A549 (cell line): ENCODE data around the gene TMEM53. TPM values are rescaled to one million over a fixed set of nuclear protein-coding genes. Genes with fewer than 3 reads are reported as not detected.

Experiments
- ATAC-seq, 2 experiments: fragments of 200-7000 bp in 1 of 2; fragments of >200 bp in 1 of 2; cut with Nextera tagmentation in 1 of 2; cut with Tn5 transposase in 1 of 2; 3 replicates each; pipeline versions ENCODE4 v1.8.0 to v1.9.1; 2018 to 2020; ENCODE audit warnings: mild to moderate bottlenecking in 1 of 2, moderate library complexity in 1 of 2
- CTCF ChIA-PET: fragments of 300-600 bp; sonication (Branson Sonifier 250); formaldehyde crosslinking; extraction: SDS; loops from one replicate; lab custom pipeline; 2021; ENCODE audit warnings: antibody characterized with exemption, inconsistent platforms; lab: Yijun Ruan, JAX
- POLR2A ChIA-PET: fragments of 350-600 bp; formaldehyde crosslinking; extraction: SDS; loops from one replicate; lab custom pipeline; 2021; ENCODE audit warnings: antibody characterized with exemption, inconsistent platforms; lab: Yijun Ruan, JAX
- DNase-seq, 2 experiments: peaks; one replicate each; pipeline versions ENCODE4 v3.0.0 to v3.0.0-alpha.2; 2011 to 2016; ENCODE audit warnings: low read depth in 1 of 2, low spot score in 1 of 2
- FAIRE-seq: peaks from 2 replicates; lab custom pipeline; 2011; peaks lifted over from hg19 to GRCh38; lab: Jason Lieb, UNC
- H3K27ac ChIP-seq, 2 experiments: fragments of >200 bp; sonication (Bioruptor Twin); formaldehyde crosslinking; 3 replicates each; pipeline ENCODE4 v1.5.1; 2016 to 2017
- H3K4me1 ChIP-seq: fragments of >200 bp; sonication (Bioruptor Twin); formaldehyde crosslinking; 3 replicates; pipeline ENCODE4 v1.6.1; 2016
- H3K4me2 ChIP-seq: fragments of >200 bp; sonication (Bioruptor Twin); formaldehyde crosslinking; 3 replicates; pipeline ENCODE4 v1.6.1; 2016
- H3K4me3 ChIP-seq: fragments of >200 bp; sonication (Bioruptor Twin); formaldehyde crosslinking; 3 replicates; pipeline ENCODE4 v1.5.1; 2016
- H3K9me3 ChIP-seq: fragments of >200 bp; sonication (Bioruptor Twin); formaldehyde crosslinking; 3 replicates; pipeline ENCODE4 v1.6.1; 2016
- CBX2 ChIP-seq: fragments of 200-600 bp; sonication (generic); IDR thresholded peaks from 2 replicates; pipeline ENCODE4 v1.6.1; 2016; ENCODE audit warnings: low read depth, mild to moderate bottlenecking, borderline replicate concordance
- CBX8 ChIP-seq: fragments of 200-600 bp; sonication (generic); IDR thresholded peaks from 2 replicates; pipeline ENCODE4 v1.6.1; 2016
- CEBPB ChIP-seq, 2 experiments: fragments of >200 bp in 1 of 2; sonication (Bioruptor Twin) in 1 of 2; formaldehyde crosslinking in 1 of 2; IDR thresholded peaks; 2 replicates each; pipeline ENCODE4 v1.6.1; 2012 to 2016
- EP300 ChIP-seq, 2 experiments: fragments of >200 bp; sonication (Bioruptor Twin); formaldehyde crosslinking; IDR thresholded peaks; 2 replicates in 1 of 2; 3 replicates in 1 of 2; pipeline ENCODE4 v1.6.1; 2016 to 2017
- ESRRA ChIP-seq: fragments of 150-350 bp; IDR thresholded peaks from 2 replicates; pipeline ENCODE4 v1.6.1; 2014; ENCODE audit warnings: mild to moderate bottlenecking, low read length, borderline replicate concordance
- FOXS1 ChIP-seq: fragments of 250-450 bp; sonication (Bioruptor Pico); IDR thresholded peaks from 2 replicates; pipeline ENCODE4 v1.5.0; 2020; ENCODE audit warnings: mild to moderate bottlenecking, moderate library complexity
- HDAC2 ChIP-seq: fragments of 200-600 bp; sonication (generic); IDR thresholded peaks from 2 replicates; pipeline ENCODE4 v1.6.1; 2016
- HEYL ChIP-seq: fragments of 250-450 bp; sonication (Bioruptor Pico); IDR thresholded peaks from 2 replicates; pipeline ENCODE4 v1.8.0; 2021; ENCODE audit warnings: mild to moderate bottlenecking, moderate library complexity
- JUN ChIP-seq, 2 experiments: fragments of >200 bp; sonication (Bioruptor Twin); formaldehyde crosslinking; IDR thresholded peaks; 2 replicates in 1 of 2; 3 replicates in 1 of 2; pipeline ENCODE4 v1.6.1; 2016 to 2017
- KDM1A ChIP-seq: fragments of 200-600 bp; sonication (generic); IDR thresholded peaks from 2 replicates; pipeline ENCODE4 v1.6.1; 2016; ENCODE audit warnings: low read depth, mild to moderate bottlenecking
- MAFK ChIP-seq: fragments of 450-650 bp; IDR thresholded peaks from 2 replicates; pipeline ENCODE4 v1.6.1; 2014; ENCODE audit not compliant: partially characterized antibody
- NFE2L2 ChIP-seq: fragments of 150-350 bp; conservative IDR thresholded peaks from 2 replicates; pipeline ENCODE4 v1.6.1; 2014; ENCODE audit warnings: low read length
- POLR2A ChIP-seq: IDR thresholded peaks from 2 replicates; pipeline ENCODE4 v1.6.1; 2012; ENCODE audit warnings: mild to moderate bottlenecking, low read length
- RFX5 ChIP-seq: fragments of 450-650 bp; IDR thresholded peaks from 2 replicates; pipeline ENCODE4 v1.7.1; 2014; ENCODE audit warnings: antibody characterized with exemption, mild to moderate bottlenecking, moderate library complexity
- RNF2 ChIP-seq: fragments of 200-600 bp; sonication (generic); IDR thresholded peaks from 2 replicates; pipeline ENCODE4 v1.6.1; 2016; ENCODE audit warnings: low read depth, mild to moderate bottlenecking, antibody characterized with exemption, moderate library complexity, borderline replicate concordance
- SMC3 ChIP-seq: fragments of >200 bp; sonication (Bioruptor Twin); formaldehyde crosslinking; IDR thresholded peaks from 3 replicates; pipeline ENCODE4 v1.6.1; 2018; ENCODE audit warnings: inconsistent platforms
- WGBS: methylation state at CpG from one replicate; pipeline ENCODE4 v1.1.6; 2017; ENCODE audit errors: missing lambda C conversion rate; 5-methylcytosine and 5-hydroxymethylcytosine counted together
- polyA plus RNA-seq, 4 experiments: library from polyadenylated mRNA; depleted of rRNA in 3 of 4; stranded (reverse); fragments of >200 nt; fragmentation: RNase III in 1 of 4; extraction: RNeasy Plus Mini Kit Qiagen cat#74134 plus additional on column Dnase treatment in 1 of 4; gene quantifications; 2 replicates in 3 of 4; 3 replicates in 1 of 4; pipeline ENCODE4 v1.2.3, GENCODE V29; 2011 to 2017
- TF ChIP-seq, protein P1 (sequence below): fragments of 150-350 bp; IDR thresholded peaks from 2 replicates; pipeline ENCODE4 v1.6.1; 2014; ENCODE audit warnings: low read depth, mild to moderate bottlenecking, low read length
- TF ChIP-seq, protein P2 (sequence below): IDR thresholded peaks from 2 replicates; pipeline ENCODE4 v1.6.1; 2012; ENCODE audit warnings: low read depth, borderline replicate concordance
- TF ChIP-seq, protein P3 (sequence below): fragments of >200 bp; sonication (Bioruptor Twin); formaldehyde crosslinking; IDR thresholded peaks from 3 replicates; pipeline ENCODE4 v1.6.1; 2016
- TF ChIP-seq, protein P4 (sequence below): fragments of >200 bp; sonication (Bioruptor Twin); formaldehyde crosslinking; IDR thresholded peaks from 3 replicates; pipeline ENCODE4 v1.5.1; 2016
- TF ChIP-seq, protein P5 (sequence below): fragments of 450-650 bp; IDR thresholded peaks from 2 replicates; pipeline ENCODE4 v1.6.1; 2014; ENCODE audit warnings: antibody characterized with exemption

Gene TMEM53
- polyA plus RNA-seq, 2 of the 4 experiments (the other 2 are of a cell fraction), result 6.2 to 8.0 TPM

DNA sequence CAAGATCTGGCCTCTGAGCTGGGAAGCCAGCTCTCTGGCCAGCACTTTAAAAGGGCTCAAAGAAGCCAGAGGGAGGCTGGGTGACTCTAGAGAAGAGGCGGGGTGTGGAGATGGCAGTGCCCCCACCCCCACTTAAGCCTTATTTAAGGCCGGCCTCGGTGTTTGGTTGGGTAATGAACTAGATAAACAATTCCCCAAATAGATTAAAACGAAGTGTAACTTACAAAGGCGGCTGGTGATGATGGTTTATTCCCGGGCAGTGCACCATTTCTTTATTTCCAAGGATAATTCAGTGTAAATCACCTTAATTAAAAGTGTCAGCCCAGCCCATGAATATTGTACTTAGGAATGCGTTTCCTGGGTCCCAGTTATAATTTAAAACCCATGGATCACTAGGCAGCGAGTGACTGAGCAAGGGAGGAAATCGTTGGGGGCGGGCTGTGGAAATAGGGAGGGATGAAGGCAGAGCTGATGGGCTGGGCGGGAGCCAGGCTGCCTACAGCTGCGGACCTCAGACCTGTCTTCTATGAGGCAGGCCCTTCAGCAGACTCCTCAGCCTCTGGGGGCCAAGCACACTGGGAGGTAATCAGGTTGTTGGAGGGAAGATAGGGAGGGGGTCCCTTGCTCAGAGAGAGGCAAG, 54.9 kb downstream of the TMEM53 start:
- no peak for DNase-seq
- CTCF ChIA-PET, result interaction anchor here (1.0 kb wide), 1 partner anchor 9 kb away, joined by 3 read pairs; no protein-coding TSS in a partner anchor
- no peaks in the 10 kb centered on the region for H3K9me3 ChIP-seq

DNA sequence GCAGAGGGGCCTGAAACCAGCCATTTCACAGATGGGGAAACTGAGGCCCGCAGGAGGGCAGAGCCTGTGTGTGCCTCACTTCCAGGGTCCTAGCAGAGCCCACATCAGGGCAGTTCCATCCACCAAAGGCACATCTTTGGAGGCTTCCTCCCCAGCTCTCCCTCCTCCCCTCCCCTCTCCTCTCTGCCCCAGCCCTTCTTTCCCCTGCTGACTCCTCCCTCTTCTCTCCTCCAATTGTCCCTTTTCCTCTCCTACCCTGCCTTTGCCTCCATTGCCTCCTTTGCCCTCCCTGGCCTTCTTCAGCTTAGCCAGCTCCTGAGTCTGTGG, 56.6 kb downstream of the TMEM53 start:
- ATAC-seq (no peak), FAIRE-seq (no peak), DNase-seq (no peak)
- TF ChIP-seq POLR2A (no peak), SMC3 (no peak), HDAC2 (no peak), JUN (IDR thresholded peaks at IDR 0.05) (no peak)
- TF ChIP-seq, protein P1, sequence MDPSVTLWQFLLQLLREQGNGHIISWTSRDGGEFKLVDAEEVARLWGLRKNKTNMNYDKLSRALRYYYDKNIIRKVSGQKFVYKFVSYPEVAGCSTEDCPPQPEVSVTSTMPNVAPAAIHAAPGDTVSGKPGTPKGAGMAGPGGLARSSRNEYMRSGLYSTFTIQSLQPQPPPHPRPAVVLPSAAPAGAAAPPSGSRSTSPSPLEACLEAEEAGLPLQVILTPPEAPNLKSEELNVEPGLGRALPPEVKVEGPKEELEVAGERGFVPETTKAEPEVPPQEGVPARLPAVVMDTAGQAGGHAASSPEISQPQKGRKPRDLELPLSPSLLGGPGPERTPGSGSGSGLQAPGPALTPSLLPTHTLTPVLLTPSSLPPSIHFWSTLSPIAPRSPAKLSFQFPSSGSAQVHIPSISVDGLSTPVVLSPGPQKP, result no peak
- Histone ChIP-seq H3K27ac (no peak overlapping the region), H3K4me1 (no peaks in the 10 kb centered on the region), H3K4me3 (no peak overlapping the region), H3K4me2 (no peak overlapping the region), H3K9me3 (no peaks in the 10 kb centered on the region)
- ChIA-PET POLR2A (interaction anchor here (0.8 kb wide), 1 partner anchor 14 kb away, joined by 3 read pairs; no protein-coding TSS in a partner anchor), CTCF (interaction anchor here (0.9 kb wide), 1 partner anchor 9 kb away, joined by 4 read pairs; no protein-coding TSS in a partner anchor)
- WGBS, result 29% methylated on average over 1 of the region's 1 CpG

More for the DNA sequence above, 54.9 kb downstream of the TMEM53 start:
- no peak for TF ChIP-seq RNF2
- TF ChIP-seq CBX2, result no peak
- TF ChIP-seq, protein P2, sequence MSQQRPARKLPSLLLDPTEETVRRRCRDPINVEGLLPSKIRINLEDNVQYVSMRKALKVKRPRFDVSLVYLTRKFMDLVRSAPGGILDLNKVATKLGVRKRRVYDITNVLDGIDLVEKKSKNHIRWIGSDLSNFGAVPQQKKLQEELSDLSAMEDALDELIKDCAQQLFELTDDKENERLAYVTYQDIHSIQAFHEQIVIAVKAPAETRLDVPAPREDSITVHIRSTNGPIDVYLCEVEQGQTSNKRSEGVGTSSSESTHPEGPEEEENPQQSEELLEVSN, result no peak
- TF ChIP-seq, protein P3, sequence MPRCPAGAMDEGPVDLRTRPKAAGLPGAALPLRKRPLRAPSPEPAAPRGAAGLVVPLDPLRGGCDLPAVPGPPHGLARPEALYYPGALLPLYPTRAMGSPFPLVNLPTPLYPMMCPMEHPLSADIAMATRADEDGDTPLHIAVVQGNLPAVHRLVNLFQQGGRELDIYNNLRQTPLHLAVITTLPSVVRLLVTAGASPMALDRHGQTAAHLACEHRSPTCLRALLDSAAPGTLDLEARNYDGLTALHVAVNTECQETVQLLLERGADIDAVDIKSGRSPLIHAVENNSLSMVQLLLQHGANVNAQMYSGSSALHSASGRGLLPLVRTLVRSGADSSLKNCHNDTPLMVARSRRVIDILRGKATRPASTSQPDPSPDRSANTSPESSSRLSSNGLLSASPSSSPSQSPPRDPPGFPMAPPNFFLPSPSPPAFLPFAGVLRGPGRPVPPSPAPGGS, result no peak
- TF ChIP-seq ESRRA, result no peak
- TF ChIP-seq, protein P4, sequence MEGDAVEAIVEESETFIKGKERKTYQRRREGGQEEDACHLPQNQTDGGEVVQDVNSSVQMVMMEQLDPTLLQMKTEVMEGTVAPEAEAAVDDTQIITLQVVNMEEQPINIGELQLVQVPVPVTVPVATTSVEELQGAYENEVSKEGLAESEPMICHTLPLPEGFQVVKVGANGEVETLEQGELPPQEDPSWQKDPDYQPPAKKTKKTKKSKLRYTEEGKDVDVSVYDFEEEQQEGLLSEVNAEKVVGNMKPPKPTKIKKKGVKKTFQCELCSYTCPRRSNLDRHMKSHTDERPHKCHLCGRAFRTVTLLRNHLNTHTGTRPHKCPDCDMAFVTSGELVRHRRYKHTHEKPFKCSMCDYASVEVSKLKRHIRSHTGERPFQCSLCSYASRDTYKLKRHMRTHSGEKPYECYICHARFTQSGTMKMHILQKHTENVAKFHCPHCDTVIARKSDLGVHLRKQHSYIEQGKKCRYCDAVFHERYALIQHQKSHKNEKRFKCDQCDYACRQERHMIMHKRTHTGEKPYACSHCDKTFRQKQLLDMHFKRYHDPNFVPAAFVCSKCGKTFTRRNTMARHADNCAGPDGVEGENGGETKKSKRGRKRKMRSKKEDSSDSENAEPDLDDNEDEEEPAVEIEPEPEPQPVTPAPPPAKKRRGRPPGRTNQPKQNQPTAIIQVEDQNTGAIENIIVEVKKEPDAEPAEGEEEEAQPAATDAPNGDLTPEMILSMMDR, result no peak
- TF ChIP-seq JUN (IDR thresholded peaks at IDR 0.05), result no peak
- TF ChIP-seq, all 56 proteins: peak for 0
- Histone ChIP-seq H3K4me1 (no peaks in the 10 kb centered on the region), H3K4me2 (no peak overlapping the region), H3K27ac (no peak overlapping the region), H3K4me3 (no peak overlapping the region)
- WGBS, result 80% methylated on average over 12 of the region's 12 CpGs
- ATAC-seq (no peak), FAIRE-seq (no peak)
- POLR2A ChIA-PET, result no interaction called here

DNA sequence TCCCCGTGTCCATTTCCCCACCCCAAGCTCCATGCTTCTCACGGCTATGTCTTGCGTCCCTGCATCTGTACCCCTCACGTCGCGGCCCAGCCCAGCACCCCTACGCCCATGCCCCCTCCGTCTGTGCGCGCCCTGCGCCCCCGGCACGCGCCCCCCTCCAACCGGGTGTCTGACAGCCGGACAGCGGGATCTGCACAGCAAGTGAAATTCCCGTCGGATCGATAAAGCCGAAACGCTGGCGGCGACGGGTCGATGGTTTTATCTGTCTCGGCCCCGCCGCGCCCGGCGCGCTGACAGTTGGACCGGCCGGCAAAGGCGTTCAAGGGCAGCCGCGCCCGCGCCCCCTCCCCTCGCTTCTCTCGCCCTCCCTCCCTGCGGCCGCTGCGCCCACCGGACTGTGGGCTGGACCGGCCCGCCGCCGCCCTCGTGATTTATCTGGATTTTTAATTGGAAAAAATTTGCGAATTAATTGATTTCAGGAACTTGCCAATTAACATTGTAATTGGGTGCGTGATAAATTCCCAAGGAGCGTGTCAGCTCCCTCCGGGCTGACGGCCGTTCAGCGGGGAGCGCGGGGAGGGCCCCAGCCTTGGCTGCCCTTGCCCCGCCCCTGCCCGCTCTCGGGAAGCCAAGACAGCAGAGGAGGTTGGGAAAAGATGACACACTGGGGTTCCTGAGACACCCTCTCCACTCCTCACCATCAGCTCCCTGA, 57.1 kb downstream of the TMEM53 start:
- ATAC-seq (no peak), DNase-seq (no peak), FAIRE-seq (no peak)
- no peaks in the 10 kb centered on the region for H3K4me1 ChIP-seq
- POLR2A ChIA-PET, result interaction anchor here (0.8 kb wide), 1 partner anchor 14 kb away, joined by 3 read pairs; no protein-coding TSS in a partner anchor
- H3K4me2 ChIP-seq, result no peak overlapping the region
- H3K4me3 ChIP-seq, result no peak overlapping the region
- CTCF ChIA-PET, result interaction anchor here (0.9 kb wide), 1 partner anchor 8 kb away, joined by 4 read pairs; no protein-coding TSS in a partner anchor
- TF ChIP-seq EP300 (IDR thresholded peaks at IDR 0.05) (no peak), CBX8 (no peak), MAFK (no peak), HEYL (CRISPR knock-in tag) (no peak), RFX5 (no peak), ESRRA (no peak), SMC3 (no peak), CEBPB (IDR thresholded peaks at IDR 0.05) (no peak), FOXS1 (no peak), KDM1A (no peak), NFE2L2 (no peak)
- TF ChIP-seq, protein P3, result no peak
- TF ChIP-seq, protein P5, sequence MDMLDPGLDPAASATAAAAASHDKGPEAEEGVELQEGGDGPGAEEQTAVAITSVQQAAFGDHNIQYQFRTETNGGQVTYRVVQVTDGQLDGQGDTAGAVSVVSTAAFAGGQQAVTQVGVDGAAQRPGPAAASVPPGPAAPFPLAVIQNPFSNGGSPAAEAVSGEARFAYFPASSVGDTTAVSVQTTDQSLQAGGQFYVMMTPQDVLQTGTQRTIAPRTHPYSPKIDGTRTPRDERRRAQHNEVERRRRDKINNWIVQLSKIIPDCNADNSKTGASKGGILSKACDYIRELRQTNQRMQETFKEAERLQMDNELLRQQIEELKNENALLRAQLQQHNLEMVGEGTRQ, result no peak
- no peak overlapping the region for H3K27ac ChIP-seq
- H3K9me3 ChIP-seq, result no peaks in the 10 kb centered on the region
- 78% methylated on average over 34 of the region's 63 CpGs for WGBS
